Measurements from ENCODE around the gene CARNS1. TPM values are rescaled to one million over a fixed set of nuclear protein-coding genes. Genes with fewer than 3 reads are reported as not detected.
"Not testable (repeated sequence)": the region's sequence is repeated elsewhere in the genome, so short reads cannot be mapped to it uniquely, and the experiment has no call there.

CARNS1 gene
- total RNA-seq, 1 donor from 2014 or later, result 0.29 TPM

GRCh38 chr11:67398661-67399563 lies 16.6 kb upstream of the CARNS1 start:
- DNase-seq (ENCODE audit: low spot score, unreplicated experiment), result no peak
- Mint-ChIP-seq H3K4me3 (ENCODE audit: low read depth) (peak overlapping the region; percentile 26), H3K36me3 (ENCODE audit: insufficient read depth) (peaks cover 5% of the 10 kb centered on the region)

GRCh38 chr11:67400251-67400941 lies 15.1 kb upstream of the CARNS1 start:
- no peaks in the 10 kb centered on the region for H3K27me3 Mint-ChIP-seq
- peaks cover 6% of the 10 kb centered on the region for H3K4me1 Mint-ChIP-seq (ENCODE audit: low read depth)
- DNase-seq (ENCODE audit: low spot score, unreplicated experiment), result no peak
- peak overlapping the region; percentile 33 for H3K27ac Mint-ChIP-seq
- H3K36me3 Mint-ChIP-seq (ENCODE audit: insufficient read depth), result peaks cover 5% of the 10 kb centered on the region
- no peaks in the 10 kb centered on the region for H3K9me3 Mint-ChIP-seq (ENCODE audit: low read depth)
- no peak for TF ChIP-seq CTCF (IDR thresholded peaks at IDR 0.05; ENCODE audit: unreplicated experiment)
- H3K4me3 Mint-ChIP-seq (ENCODE audit: low read depth), result peak overlapping the region; percentile 76

More at GRCh38 chr11:67398661-67399563, 16.6 kb upstream of the CARNS1 start:
- TF ChIP-seq CTCF (IDR thresholded peaks at IDR 0.05; ENCODE audit: unreplicated experiment), result no peak
- peaks cover 6% of the 10 kb centered on the region for H3K4me1 Mint-ChIP-seq (ENCODE audit: low read depth)
- no peaks in the 10 kb centered on the region for H3K9me3 Mint-ChIP-seq (ENCODE audit: low read depth)
- no peaks in the 10 kb centered on the region for H3K27me3 Mint-ChIP-seq
- H3K27ac Mint-ChIP-seq, result no peak overlapping the region

GRCh38 chr11:67400942-67401494 lies 14.5 kb upstream of the CARNS1 start:
- Mint-ChIP-seq H3K27ac (no peak overlapping the region), H3K27me3 (no peaks in the 10 kb centered on the region), H3K36me3 (ENCODE audit: insufficient read depth) (peaks cover 5% of the 10 kb centered on the region), H3K9me3 (ENCODE audit: low read depth) (no peaks in the 10 kb centered on the region), H3K4me1 (ENCODE audit: low read depth) (peaks cover 6% of the 10 kb centered on the region), H3K4me3 (ENCODE audit: low read depth) (peak overlapping the region; percentile 76)
- no peak for DNase-seq (ENCODE audit: low spot score, unreplicated experiment)
- TF ChIP-seq CTCF (IDR thresholded peaks at IDR 0.05; ENCODE audit: unreplicated experiment), result no peak

GRCh38 chr11:67401495-67402191 lies 13.8 kb upstream of the CARNS1 start, which contains the start of gene PPP1CA:
Gene PPP1CA, minus strand, starts transcription at chr11:67401858. Its CDS starts 76 bp downstream, at chr11:67401782.
- no peaks in the 10 kb centered on the region for H3K27me3 Mint-ChIP-seq
- TF ChIP-seq CTCF (IDR thresholded peaks at IDR 0.05; ENCODE audit: unreplicated experiment), result peak; percentile 75
- H3K4me3 Mint-ChIP-seq (ENCODE audit: low read depth), result peak within 1 kb of the TSS; percentile 76
- DNase-seq (ENCODE audit: low spot score, unreplicated experiment), result peak; percentile 83
- peak within 1 kb of the TSS; percentile 33 for H3K27ac Mint-ChIP-seq
- H3K9me3 Mint-ChIP-seq (ENCODE audit: low read depth), result no peaks in the 10 kb centered on the region
- peaks cover 2% of the 10 kb centered on the region for H3K36me3 Mint-ChIP-seq (ENCODE audit: insufficient read depth)
- peaks cover 6% of the 10 kb centered on the region for H3K4me1 Mint-ChIP-seq (ENCODE audit: low read depth)

GRCh38 chr11:67402192-67402839 lies 13.2 kb upstream of the CARNS1 start:
- H3K36me3 Mint-ChIP-seq (ENCODE audit: insufficient read depth); DNase-seq (ENCODE audit: low spot score, unreplicated experiment); H3K4me1 Mint-ChIP-seq (ENCODE audit: low read depth); H3K9me3 Mint-ChIP-seq (ENCODE audit: low read depth); H3K27ac Mint-ChIP-seq; H3K27me3 Mint-ChIP-seq: not testable (repeated sequence)
- H3K4me3 Mint-ChIP-seq (ENCODE audit: low read depth), result peak overlapping the region; percentile 14

- peaks cover 11% of the 10 kb centered on the region for H3K27me3 Mint-ChIP-seq
- not testable (repeated sequence) for H3K36me3 Mint-ChIP-seq (ENCODE audit: insufficient read depth); H3K4me1 Mint-ChIP-seq (ENCODE audit: low read depth); DNase-seq (ENCODE audit: low spot score, unreplicated experiment); H3K4me3 Mint-ChIP-seq (ENCODE audit: low read depth); H3K9me3 Mint-ChIP-seq (ENCODE audit: low read depth); H3K27ac Mint-ChIP-seq
Observed at GRCh38 chr11:67403085-67403484, 12.4 kb upstream of the CARNS1 start.
